H1 (cell line): ENCODE results near the gene SAMD4A. TPM values are rescaled to one million over a fixed set of nuclear protein-coding genes. Genes with fewer than 3 reads are reported as not detected.

Experiments
- HDAC6 ChIP-seq: IDR thresholded peaks from one replicate; pipeline ENCODE4 v1.7.1; 2012; ENCODE audit warnings: low read depth, mild to moderate bottlenecking, inconsistent platforms, low read length, moderate library complexity
- KDM1A ChIP-seq: fragments of 200-600, 300-600 bp; sonication (generic); IDR thresholded peaks from 2 replicates; pipeline ENCODE4 v1.7.1; 2016; ENCODE audit warnings: mild to moderate bottlenecking, low read length, borderline replicate concordance
- polyA plus RNA-seq, 7 experiments: library from polyadenylated mRNA; depleted of rRNA in 3 of 7; stranded (reverse) in 5 of 7; unstranded in 2 of 7; fragments of >200 nt in 5 of 7; fragments of 200-250 nt in 2 of 7; gene quantifications; 1 replicate in 5 of 7; 2 replicates in 1 of 7; 4 replicates in 1 of 7; pipeline versions ENCODE4 v1.2.1 to v1.2.3, GENCODE V29; 2011 to 2013; ENCODE audit warnings: missing spikeins in 2 of 7, mixed read lengths in 2 of 7
- total RNA-seq: library from RNA; stranded (reverse); fragmentation: NEBNext Ultra II Directional; extraction: Animal tissue kit (Norgen Biotek cat#: 25700); gene quantifications from 2 replicates; pipeline ENCODE4 v1.2.1, GENCODE V29; 2021

SAMD4A gene
- total and polyA plus RNA-seq, 2 of the 8 experiments (the other 6 are each of a cell fraction or from before 2014, with no cell fraction given), result 2.4 to 12.3 TPM

GRCh38 chr14:54838931-54839512 lies 272.1 kb downstream of the SAMD4A start (continued):
- TF ChIP-seq HDAC6 (no peak), KDM1A (no peak)
- TF ChIP-seq, all 59 proteins: peak for 0
